Body of pancreas (tissue), 4 donors: ENCODE measurements around the gene CDR2L. TPM values are rescaled to one million over a fixed set of nuclear protein-coding genes. Genes with fewer than 3 reads are reported as not detected.

ENCODE experiments used
- ATAC-seq: fragments of 150-250 bp; one replicate; pipeline ENCODE4 v1.9.1; 2016
- DNase-seq, 4 donors: peaks; one replicate each; pipeline ENCODE4 v3.0.0-alpha.2; 2019
- H3K27ac ChIP-seq, 4 donors: fragments of 200-600 bp; sonication (generic); 1 replicate in 3 of 4; 2 replicates in 1 of 4; pipeline versions ENCODE4 v1.5.1 to v1.6.1; 2016 to 2019; ENCODE audit warnings: mild to moderate bottlenecking in 1 of 4, mixed read lengths in 1 of 4, moderate library complexity in 1 of 4
- H3K27me3 ChIP-seq, 2 donors: fragments of 200-600 bp; sonication (generic); one replicate each; pipeline ENCODE4 v1.6.0; 2016; ENCODE audit warnings: mild to moderate bottlenecking in 1 of 2
- H3K36me3 ChIP-seq, 2 donors: fragments of 200-600 bp; sonication (generic); replicated peaks in 1 of 2; 2 replicates each; pipeline ENCODE4 v1.5.1; 2016; ENCODE audit warnings: low read depth in 2 of 2; ENCODE audit not compliant: insufficient read depth in 1 of 2
- H3K4me1 ChIP-seq: fragments of 200-600 bp; sonication (generic); one replicate; pipeline ENCODE4 v1.6.0; 2016
- H3K4me3 ChIP-seq, 2 donors: fragments of 200-600 bp; sonication (generic); 1 replicate in 1 of 2; 2 replicates in 1 of 2; pipeline ENCODE4 v1.5.1; 2016 to 2019
- H3K9me3 ChIP-seq, 3 donors: fragments of 200-600 bp; sonication (generic); 1 replicate in 2 of 3; 2 replicates in 1 of 3; pipeline ENCODE4 v1.5.1; 2016
- POLR2A ChIP-seq, 3 donors: fragments of 450-650 bp; IDR thresholded peaks; one replicate each; pipeline ENCODE4 v1.6.1; 2016; ENCODE audit warnings: antibody characterized with exemption in 3 of 3, mild to moderate bottlenecking in 2 of 3
- WGBS, 2 donors: methylation state at CpG; one replicate each; pipeline ENCODE4 v1.1.5; 2017; 5-methylcytosine and 5-hydroxymethylcytosine counted together
- intact Hi-C: fragments of 100-400 bp; cut with DNase I; formaldehyde crosslinking; loops from one replicate; pipeline ENCODE4 v1.15.1; 2023
- total RNA-seq, 2 donors: library from RNA; depleted of rRNA; stranded (reverse); fragments of >200 nt; gene quantifications; one replicate each; pipeline ENCODE4 v1.1.0, GENCODE V29; 2016
- TF ChIP-seq, protein P1 (sequence below), 7 experiments: fragments of 450-650 bp in 4 of 7; fragments of 200-600 bp in 3 of 7; sonication (generic) in 3 of 7; IDR thresholded peaks; one replicate each; pipeline ENCODE4 v1.5.1; 2016 to 2019; ENCODE audit warnings: antibody characterized with exemption in 7 of 7

Gene CDR2L
- total RNA-seq, 2 donors from 2014 or later: 11.9 to 18.5 TPM

- Histone ChIP-seq H3K27me3 (no peaks in the 10 kb centered on the region), H3K27ac (peak overlapping the region; percentile 77 to 92 (median 92)), H3K9me3 (no peaks in the 10 kb centered on the region), H3K4me1 (peaks cover 26% of the 10 kb centered on the region), H3K4me3 (peak overlapping the region; percentile 45 to 88), H3K36me3 (no peaks in the 10 kb centered on the region)
- no peak for ATAC-seq
- no peak for DNase-seq
- WGBS, 2 donors: 0% methylated on average over 10 of the region's 10 CpGs
- no peak for TF ChIP-seq POLR2A (IDR thresholded peaks at IDR 0.05)
- TF ChIP-seq, protein P1, sequence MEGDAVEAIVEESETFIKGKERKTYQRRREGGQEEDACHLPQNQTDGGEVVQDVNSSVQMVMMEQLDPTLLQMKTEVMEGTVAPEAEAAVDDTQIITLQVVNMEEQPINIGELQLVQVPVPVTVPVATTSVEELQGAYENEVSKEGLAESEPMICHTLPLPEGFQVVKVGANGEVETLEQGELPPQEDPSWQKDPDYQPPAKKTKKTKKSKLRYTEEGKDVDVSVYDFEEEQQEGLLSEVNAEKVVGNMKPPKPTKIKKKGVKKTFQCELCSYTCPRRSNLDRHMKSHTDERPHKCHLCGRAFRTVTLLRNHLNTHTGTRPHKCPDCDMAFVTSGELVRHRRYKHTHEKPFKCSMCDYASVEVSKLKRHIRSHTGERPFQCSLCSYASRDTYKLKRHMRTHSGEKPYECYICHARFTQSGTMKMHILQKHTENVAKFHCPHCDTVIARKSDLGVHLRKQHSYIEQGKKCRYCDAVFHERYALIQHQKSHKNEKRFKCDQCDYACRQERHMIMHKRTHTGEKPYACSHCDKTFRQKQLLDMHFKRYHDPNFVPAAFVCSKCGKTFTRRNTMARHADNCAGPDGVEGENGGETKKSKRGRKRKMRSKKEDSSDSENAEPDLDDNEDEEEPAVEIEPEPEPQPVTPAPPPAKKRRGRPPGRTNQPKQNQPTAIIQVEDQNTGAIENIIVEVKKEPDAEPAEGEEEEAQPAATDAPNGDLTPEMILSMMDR (IDR thresholded peaks at IDR 0.05): no peak
- intact Hi-C loops: loop anchor here (5.0 kb wide), 1 partner anchor 51 kb away; no protein-coding TSS in a partner anchor
Measured at GRCh38 chr17:75013092-75013559, 25.7 kb downstream of the CDR2L start.

DNA sequence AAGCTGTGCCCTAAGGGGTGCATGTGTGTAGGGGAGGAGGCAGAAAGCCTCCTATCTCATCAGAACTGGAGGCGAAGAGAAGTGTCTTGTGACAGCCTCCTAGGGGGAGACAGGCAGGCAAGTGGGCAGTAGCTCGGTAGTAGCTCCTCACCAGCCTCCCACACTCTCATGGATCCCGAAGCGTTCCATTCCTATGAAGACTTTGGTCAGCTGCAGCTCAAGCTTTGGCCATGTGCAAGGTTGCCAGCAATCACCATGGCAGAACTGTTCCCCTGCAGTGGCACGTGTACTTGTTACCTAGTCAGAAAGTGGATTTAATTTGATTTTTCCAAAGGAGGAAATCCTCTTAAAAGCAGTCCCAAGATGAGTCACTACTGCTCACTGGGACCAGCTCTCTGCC lies 31.7 kb downstream of the CDR2L start:
- Histone ChIP-seq H3K4me3 (no peak overlapping the region), H3K36me3 (peaks cover 12 to 20% of the 10 kb centered on the region in 2 donors), H3K4me1 (no peaks in the 10 kb centered on the region), H3K27me3 (no peaks in the 10 kb centered on the region), H3K9me3 (no peaks in the 10 kb centered on the region), H3K27ac (no peak overlapping the region)
- intact Hi-C loops: no loop called here
- TF ChIP-seq POLR2A (IDR thresholded peaks at IDR 0.05): no peak
- TF ChIP-seq, protein P1 (IDR thresholded peaks at IDR 0.05): no peak
- WGBS, 2 donors: 82 to 90% methylated on average over 5 of the region's 5 CpGs
- no peak for DNase-seq
- no peak for ATAC-seq

- Histone ChIP-seq H3K9me3 (no peaks in the 10 kb centered on the region), H3K27ac (no peak overlapping the region), H3K36me3 (peaks cover 12 to 20% of the 10 kb centered on the region in 2 donors), H3K4me1 (no peaks in the 10 kb centered on the region), H3K27me3 (no peaks in the 10 kb centered on the region), H3K4me3 (no peak overlapping the region)
- WGBS, 2 donors: 88 to 93% methylated on average over 3 of the region's 3 CpGs
- ATAC-seq: no peak
- DNase-seq: no peak
- intact Hi-C loops: no loop called here
- TF ChIP-seq, protein P1 (IDR thresholded peaks at IDR 0.05): no peak
- TF ChIP-seq POLR2A (IDR thresholded peaks at IDR 0.05): no peak
Measured at GRCh38 chr17:75019710-75020109, 32.3 kb downstream of the CDR2L start.

DNA sequence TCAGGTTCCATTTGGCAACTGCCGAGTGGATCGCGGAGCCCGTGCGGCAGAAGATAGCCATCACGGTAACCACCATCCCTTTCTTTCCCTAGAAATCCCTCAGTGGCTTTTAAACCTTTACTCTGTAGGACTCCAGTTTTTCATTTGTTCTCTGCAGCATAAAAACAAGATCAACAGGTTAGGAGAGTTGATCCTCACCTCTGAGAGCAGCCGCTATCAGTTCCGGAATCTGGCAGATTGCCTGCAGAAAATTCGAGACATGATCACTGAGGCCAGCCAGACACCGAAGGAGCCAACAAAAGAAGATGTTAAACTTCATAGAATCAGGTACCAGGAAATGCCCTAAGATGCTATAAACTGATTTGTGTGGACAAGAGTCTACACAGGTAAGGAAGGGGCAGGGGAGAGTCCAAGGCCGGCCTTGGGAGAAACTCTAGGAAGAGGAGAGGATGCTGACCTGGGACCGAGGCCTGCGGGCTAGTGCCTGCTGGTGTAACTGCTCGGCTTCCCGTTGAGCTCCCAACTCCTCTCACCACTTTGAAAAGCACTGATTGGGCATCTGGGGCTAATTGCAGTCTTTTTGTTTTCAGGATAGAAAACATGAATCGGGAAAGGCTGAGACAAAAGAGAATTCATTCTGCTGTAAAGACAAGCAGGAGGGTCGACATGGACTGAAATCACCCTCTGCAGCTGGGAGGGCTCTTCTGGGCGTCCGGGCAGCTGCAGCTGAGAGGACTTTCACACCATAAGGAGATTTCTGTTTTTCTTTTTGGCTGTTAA lies 33.1 kb downstream of the CDR2L start:
- ATAC-seq (no peak), DNase-seq (no peak)
- Histone ChIP-seq H3K4me3 (no peak overlapping the region), H3K4me1 (no peaks in the 10 kb centered on the region), H3K27ac (no peak overlapping the region), H3K9me3 (no peaks in the 10 kb centered on the region), H3K36me3 (peaks cover 12 to 20% of the 10 kb centered on the region in 2 donors), H3K27me3 (no peaks in the 10 kb centered on the region)
- 81 to 88% methylated on average over 18 to 19 of the region's 19 CpGs for WGBS, 2 donors
- no peak for TF ChIP-seq POLR2A (IDR thresholded peaks at IDR 0.05)
- TF ChIP-seq, protein P1 (IDR thresholded peaks at IDR 0.05): no peak
- intact Hi-C loops: no loop called here
